Activated naive CD4-positive, alpha-beta T cell treated with anti-CD3 and anti-CD28 coated beads, Interleukin-2, amount 50 U/mL, for 16 hours (primary cell): ENCODE results near the gene OAF.

Source experiments
- DNase-seq: peaks from one replicate; pipeline ENCODE4 v3.0.0-alpha.2; 2020

The OAF gene

GRCh38 chr11:120184371-120184945, 26.4 kb upstream of the OAF start:
- DNase-seq, result no peak

- peak; percentile 1 for DNase-seq
These were observed 25.7 kb upstream of the OAF start for GRCh38 chr11:120184946-120185705.

- DNase-seq, result no peak
These were observed 25.0 kb upstream of the OAF start for GRCh38 chr11:120185706-120186455.

- no peak for DNase-seq
These were observed 24.4 kb upstream of the OAF start for GRCh38 chr11:120186456-120186773.

GRCh38 chr11:120186774-120187591, 23.8 kb upstream of the OAF start:
- peak; percentile 12 for DNase-seq

GRCh38 chr11:120188371-120188770, 22.5 kb upstream of the OAF start:
- no peak for DNase-seq

GRCh38 chr11:120188811-120189455, 21.9 kb upstream of the OAF start:
- no peak for DNase-seq

GRCh38 chr11:120191058-120191457, 19.8 kb upstream of the OAF start:
- no peak for DNase-seq

GRCh38 chr11:120192831-120193625, 17.8 kb upstream of the OAF start:
- DNase-seq, result no peak

- no peak for DNase-seq
These were observed 16.7 kb upstream of the OAF start for GRCh38 chr11:120194166-120194565.

GRCh38 chr11:120195601-120196320, 15.1 kb upstream of the OAF start:
- no peak for DNase-seq

GRCh38 chr11:120196826-120197225, 14.0 kb upstream of the OAF start:
- no peak for DNase-seq

GRCh38 chr11:120197251-120197891, 13.5 kb upstream of the OAF start:
- no peak for DNase-seq

- no peak for DNase-seq
These were observed 12.9 kb upstream of the OAF start for GRCh38 chr11:120197977-120198376.

- no peak for DNase-seq
These were observed 12.4 kb upstream of the OAF start for GRCh38 chr11:120198403-120198786.

- no peak for DNase-seq
These were observed 11.9 kb upstream of the OAF start for GRCh38 chr11:120198787-120199469.

- no peak for DNase-seq
These were observed 11.2 kb upstream of the OAF start for GRCh38 chr11:120199613-120200012.

- no peak for DNase-seq
These were observed 10.2 kb upstream of the OAF start for GRCh38 chr11:120200677-120201076.

GRCh38 chr11:120201653-120202052, 9.2 kb upstream of the OAF start:
- no peak for DNase-seq

- DNase-seq, result no peak
These were observed 7.2 kb upstream of the OAF start for GRCh38 chr11:120203626-120204025.
